Tibial nerve (tissue), 4 donors: Measurements from ENCODE around the gene THEM4.

Experiments used
- EP300 ChIP-seq, 2 donors: sonication (generic); formaldehyde crosslinking; IDR thresholded peaks; one replicate each; pipeline ENCODE4 v1.6.1; 2017; ENCODE audit warnings: antibody characterized with exemption in 2 of 2, mild to moderate bottlenecking in 1 of 2
- POLR2A ChIP-seq, 2 donors: fragments of 450-650 bp; IDR thresholded peaks; one replicate each; pipeline ENCODE4 v1.6.1; 2017; ENCODE audit warnings: antibody characterized with exemption in 2 of 2, mild to moderate bottlenecking in 2 of 2, moderate library complexity in 2 of 2
- TF ChIP-seq, protein P1 (sequence below), 5 experiments: fragments of 200-600 bp in 3 of 5; fragments of 450-650 bp in 2 of 5; sonication (generic) in 3 of 5; IDR thresholded peaks; one replicate each; pipeline ENCODE4 v1.5.1; 2016 to 2019; ENCODE audit warnings: antibody characterized with exemption in 5 of 5, mild to moderate bottlenecking in 3 of 5, moderate library complexity in 2 of 5

GRCh38 chr1:151829352-151830046 lies 79.8 kb downstream of the THEM4 start:
- TF ChIP-seq, protein P1, sequence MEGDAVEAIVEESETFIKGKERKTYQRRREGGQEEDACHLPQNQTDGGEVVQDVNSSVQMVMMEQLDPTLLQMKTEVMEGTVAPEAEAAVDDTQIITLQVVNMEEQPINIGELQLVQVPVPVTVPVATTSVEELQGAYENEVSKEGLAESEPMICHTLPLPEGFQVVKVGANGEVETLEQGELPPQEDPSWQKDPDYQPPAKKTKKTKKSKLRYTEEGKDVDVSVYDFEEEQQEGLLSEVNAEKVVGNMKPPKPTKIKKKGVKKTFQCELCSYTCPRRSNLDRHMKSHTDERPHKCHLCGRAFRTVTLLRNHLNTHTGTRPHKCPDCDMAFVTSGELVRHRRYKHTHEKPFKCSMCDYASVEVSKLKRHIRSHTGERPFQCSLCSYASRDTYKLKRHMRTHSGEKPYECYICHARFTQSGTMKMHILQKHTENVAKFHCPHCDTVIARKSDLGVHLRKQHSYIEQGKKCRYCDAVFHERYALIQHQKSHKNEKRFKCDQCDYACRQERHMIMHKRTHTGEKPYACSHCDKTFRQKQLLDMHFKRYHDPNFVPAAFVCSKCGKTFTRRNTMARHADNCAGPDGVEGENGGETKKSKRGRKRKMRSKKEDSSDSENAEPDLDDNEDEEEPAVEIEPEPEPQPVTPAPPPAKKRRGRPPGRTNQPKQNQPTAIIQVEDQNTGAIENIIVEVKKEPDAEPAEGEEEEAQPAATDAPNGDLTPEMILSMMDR (IDR thresholded peaks at IDR 0.05): no peak
- TF ChIP-seq POLR2A (IDR thresholded peaks at IDR 0.05): no peak
- no peak for TF ChIP-seq EP300 (IDR thresholded peaks at IDR 0.05)
